Gastrocnemius medialis (tissue), 4 donors: Measurements from ENCODE around the gene ATG7. TPM values are rescaled to one million over a fixed set of nuclear protein-coding genes. Genes with fewer than 3 reads are reported as not detected.
"Not testable (repeated sequence)": the region's sequence is repeated elsewhere in the genome, so short reads cannot be mapped to it uniquely, and the experiment has no call there.

Experiments
- ATAC-seq, 2 donors: fragments of 150-250 bp; one replicate each; pipeline ENCODE4 v1.9.1; 2016
- DNase-seq, 2 donors: peaks; one replicate each; pipeline ENCODE4 v3.0.0-alpha.2; 2019
- H3K27ac ChIP-seq, 4 donors: fragments of 200-600 bp; sonication (generic); 1 replicate in 1 of 4; 2 replicates in 3 of 4; pipeline ENCODE4 v1.5.1; 2016 to 2018; ENCODE audit warnings: mild to moderate bottlenecking in 2 of 4, moderate library complexity in 1 of 4
- H3K27me3 ChIP-seq, 3 donors: fragments of 200-600 bp; sonication (generic) in 2 of 3; 1 replicate in 1 of 3; 2 replicates in 2 of 3; pipeline versions ENCODE4 v1.5.1 to v1.6.0; 2016 to 2019; ENCODE audit warnings: mild to moderate bottlenecking in 1 of 3, moderate library complexity in 1 of 3
- H3K36me3 ChIP-seq, 2 donors: fragments of 200-600 bp; sonication (generic) in 1 of 2; one replicate each; pipeline ENCODE4 v1.5.1; 2017 to 2018
- H3K4me1 ChIP-seq, 2 donors: fragments of 200-600 bp; sonication (generic) in 1 of 2; one replicate each; pipeline ENCODE4 v1.5.1; 2016 to 2017; ENCODE audit warnings: mild to moderate bottlenecking in 2 of 2
- H3K4me3 ChIP-seq, 4 donors: fragments of 200-600 bp; sonication (generic) in 3 of 4; 1 replicate in 1 of 4; 2 replicates in 3 of 4; pipeline ENCODE4 v1.5.1; 2016 to 2019; ENCODE audit warnings: mild to moderate bottlenecking in 2 of 4
- H3K9me3 ChIP-seq, 3 donors: fragments of 200-600 bp; sonication (generic) in 2 of 3; 1 replicate in 1 of 3; 2 replicates in 2 of 3; pipeline ENCODE4 v1.5.1; 2016 to 2019
- POLR2A ChIP-seq, 2 donors: fragments of 450-650 bp; IDR thresholded peaks; one replicate each; pipeline ENCODE4 v1.6.1; 2017; ENCODE audit warnings: antibody characterized with exemption in 2 of 2, mild to moderate bottlenecking in 2 of 2, moderate library complexity in 2 of 2
- in situ Hi-C, 4 donors: fragments of 200-750 bp; cut with MboI; loops; one replicate each; pipeline versions ENCODE4 v1.15.0 to v1.8.0; 2017; ENCODE audit warnings: low sequenced_read_pairs in 4 of 4
- intact Hi-C: fragments of 100-400 bp; cut with DNase I; formaldehyde crosslinking; loops from one replicate; pipeline ENCODE4 v1.15.1; 2023; ENCODE audit warnings: low total_unique reads
- total RNA-seq, 4 donors: library from RNA; depleted of rRNA; stranded (reverse); fragments of >200 nt; gene quantifications; one replicate each; pipeline versions ENCODE4 v1.1.0 to v1.2.3, GENCODE V29; 2016
- TF ChIP-seq, protein P1 (sequence below), 5 experiments: fragments of 450-650 bp in 3 of 5; fragments of 200-600 bp in 2 of 5; sonication (generic) in 2 of 5; IDR thresholded peaks in 4 of 5; conservative IDR thresholded peaks in 1 of 5; 1 replicate in 4 of 5; 2 replicates in 1 of 5; pipeline ENCODE4 v1.5.1; 2016 to 2019; ENCODE audit warnings: antibody characterized with exemption in 5 of 5, mild to moderate bottlenecking in 3 of 5, moderate library complexity in 3 of 5

Gene ATG7
- total RNA-seq, 4 donors from 2014 or later = 13.5 to 29.2 (median 15.0) TPM

- no peaks in the 10 kb centered on the region for H3K27me3 ChIP-seq
- no peak overlapping the region for H3K4me3 ChIP-seq
- peak overlapping the region in 2 of 4 donors; percentile 17 to 43 for H3K27ac ChIP-seq
- intact Hi-C loops = no loop called here
- peaks cover 13 to 16% of the 10 kb centered on the region in 2 donors for H3K4me1 ChIP-seq
- ATAC-seq = no peak
- H3K9me3 ChIP-seq = no peaks in the 10 kb centered on the region
- DNase-seq = no peak
- TF ChIP-seq POLR2A (IDR thresholded peaks at IDR 0.05) = no peak
- TF ChIP-seq, protein P1, sequence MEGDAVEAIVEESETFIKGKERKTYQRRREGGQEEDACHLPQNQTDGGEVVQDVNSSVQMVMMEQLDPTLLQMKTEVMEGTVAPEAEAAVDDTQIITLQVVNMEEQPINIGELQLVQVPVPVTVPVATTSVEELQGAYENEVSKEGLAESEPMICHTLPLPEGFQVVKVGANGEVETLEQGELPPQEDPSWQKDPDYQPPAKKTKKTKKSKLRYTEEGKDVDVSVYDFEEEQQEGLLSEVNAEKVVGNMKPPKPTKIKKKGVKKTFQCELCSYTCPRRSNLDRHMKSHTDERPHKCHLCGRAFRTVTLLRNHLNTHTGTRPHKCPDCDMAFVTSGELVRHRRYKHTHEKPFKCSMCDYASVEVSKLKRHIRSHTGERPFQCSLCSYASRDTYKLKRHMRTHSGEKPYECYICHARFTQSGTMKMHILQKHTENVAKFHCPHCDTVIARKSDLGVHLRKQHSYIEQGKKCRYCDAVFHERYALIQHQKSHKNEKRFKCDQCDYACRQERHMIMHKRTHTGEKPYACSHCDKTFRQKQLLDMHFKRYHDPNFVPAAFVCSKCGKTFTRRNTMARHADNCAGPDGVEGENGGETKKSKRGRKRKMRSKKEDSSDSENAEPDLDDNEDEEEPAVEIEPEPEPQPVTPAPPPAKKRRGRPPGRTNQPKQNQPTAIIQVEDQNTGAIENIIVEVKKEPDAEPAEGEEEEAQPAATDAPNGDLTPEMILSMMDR (IDR thresholded peaks at IDR 0.05 in 4 of 5, conservative IDR thresholded peaks at IDR 0.05 in 1 of 5) = no peak
- no peaks in the 10 kb centered on the region for H3K36me3 ChIP-seq
- in situ Hi-C loops = loop anchor here in 1 of 4 donors (25.0 kb wide), 1 partner anchor 136 kb away; no protein-coding TSS in a partner anchor
Observed at GRCh38 chr3:11523572-11524101, 251.4 kb downstream of the ATG7 start.

DNA sequence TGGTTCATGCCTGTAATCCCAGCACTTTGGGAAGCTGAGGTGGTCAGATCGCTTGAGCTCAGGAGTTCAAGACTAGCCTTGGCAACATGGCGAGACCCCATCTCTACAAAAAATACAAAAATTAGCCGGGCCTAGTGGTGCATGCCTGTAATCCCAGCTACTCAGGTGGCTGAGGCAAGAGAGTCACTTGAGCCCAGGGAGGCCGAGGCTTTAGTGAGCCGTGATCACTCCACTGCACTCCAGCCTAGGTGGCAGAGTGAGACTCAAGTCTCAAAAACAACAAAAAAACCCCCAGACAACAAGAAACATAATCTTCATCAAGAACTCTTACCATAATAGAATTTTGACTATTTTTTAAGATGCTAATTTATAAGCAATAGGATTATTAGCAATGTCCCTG is 253.9 kb downstream of the ATG7 start:
- H3K4me1 ChIP-seq, ATAC-seq, DNase-seq, H3K27ac ChIP-seq, H3K9me3 ChIP-seq, H3K4me3 ChIP-seq, H3K36me3 ChIP-seq, intact Hi-C loops, H3K27me3 ChIP-seq, in situ Hi-C loops: not testable (repeated sequence)

- Histone ChIP-seq H3K27ac (no peak overlapping the region), H3K9me3 (no peaks in the 10 kb centered on the region), H3K36me3 (no peaks in the 10 kb centered on the region), H3K4me1 (peaks cover 7 to 14% of the 10 kb centered on the region in 2 donors), H3K27me3 (no peaks in the 10 kb centered on the region), H3K4me3 (no peak overlapping the region)
- intact Hi-C loops = no loop called here
- TF ChIP-seq, protein P1 (IDR thresholded peaks at IDR 0.05 in 4 of 5, conservative IDR thresholded peaks at IDR 0.05 in 1 of 5) = no peak
- TF ChIP-seq POLR2A (IDR thresholded peaks at IDR 0.05) = no peak
- DNase-seq = no peak
- in situ Hi-C loops = no loop called here
- no peak for ATAC-seq
Observed at GRCh38 chr3:11529281-11529680, 257.1 kb downstream of the ATG7 start.

GRCh38 chr3:11530153-11530721 is 258.0 kb downstream of the ATG7 start:
- Histone ChIP-seq H3K27ac (no peak overlapping the region), H3K9me3 (no peaks in the 10 kb centered on the region), H3K4me3 (no peak overlapping the region), H3K27me3 (no peaks in the 10 kb centered on the region), H3K4me1 (peaks cover 16 to 18% of the 10 kb centered on the region in 2 donors), H3K36me3 (no peaks in the 10 kb centered on the region)
- intact Hi-C loops (no loop called here), in situ Hi-C loops (no loop called here)
- no peak for ATAC-seq
- TF ChIP-seq, protein P1 (IDR thresholded peaks at IDR 0.05 in 4 of 5, conservative IDR thresholded peaks at IDR 0.05 in 1 of 5) = no peak
- peak in 1 of 2 donors; percentile 3 for DNase-seq

DNA sequence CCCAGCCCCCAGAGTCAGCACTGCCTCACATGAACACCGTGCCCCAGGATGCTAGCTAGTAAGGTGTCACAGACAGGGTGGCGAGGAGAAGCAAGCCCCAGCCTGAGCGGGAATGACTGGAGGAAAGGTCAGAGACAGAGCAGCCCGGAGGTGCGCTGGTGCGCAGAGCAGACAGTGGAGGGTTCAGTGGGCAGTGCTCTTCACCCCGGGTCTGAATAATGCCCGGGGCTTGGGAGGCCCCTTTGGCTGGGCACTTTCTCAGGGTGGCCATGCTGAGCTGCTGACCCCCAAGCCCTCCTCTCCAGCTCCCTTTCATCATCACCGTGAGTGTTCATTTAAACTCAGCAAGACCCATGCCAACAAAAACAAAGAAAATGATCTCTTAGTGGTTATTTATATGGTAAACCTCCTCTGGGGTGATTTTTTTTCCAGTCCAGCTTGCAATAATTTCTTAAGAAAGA is 260.8 kb downstream of the ATG7 start:
- H3K4me1 ChIP-seq = peaks cover 16 to 18% of the 10 kb centered on the region in 2 donors
- in situ Hi-C loops (no loop called here), intact Hi-C loops (no loop called here)
- DNase-seq = peak in 1 of 2 donors; percentile 12
- H3K27me3 ChIP-seq = no peaks in the 10 kb centered on the region
- TF ChIP-seq POLR2A (IDR thresholded peaks at IDR 0.05) = no peak
- TF ChIP-seq, protein P1 (IDR thresholded peaks at IDR 0.05 in 4 of 5, conservative IDR thresholded peaks at IDR 0.05 in 1 of 5) = no peak
- H3K27ac ChIP-seq = peak overlapping the region in 1 of 4 donors; percentile 76
- ATAC-seq = no peak
- H3K9me3 ChIP-seq = no peaks in the 10 kb centered on the region
- no peaks in the 10 kb centered on the region for H3K36me3 ChIP-seq
- H3K4me3 ChIP-seq = no peak overlapping the region
